Stimulated activated naive CD4-positive, alpha-beta T cell (primary cell): Measurements from ENCODE around the gene YRDC.

Experiments used
- DNase-seq, 6 experiments: peaks; one replicate each; lab custom pipeline; 2025; lab: John Stamatoyannopoulos, UW

YRDC gene

GRCh38 chr1:37807555-37808368 is at the start of gene YRDC, which contains the start of gene C1orf122:
Gene YRDC, minus strand, starts transcription at chr1:37808208. Its CDS starts 28 bp downstream, at chr1:37808180.
Gene C1orf122, plus strand, starts transcription at chr1:37807790. Its CDS starts 615 bp downstream, at chr1:37808405.
- DNase-seq: peak; percentile 74 to 87 (median 84)

- DNase-seq: no peak
Measured at GRCh38 chr1:37854406-37854805, 46.4 kb upstream of the YRDC start.

- no peak for DNase-seq
Measured at GRCh38 chr1:37853157-37853556, 45.1 kb upstream of the YRDC start.

DNA sequence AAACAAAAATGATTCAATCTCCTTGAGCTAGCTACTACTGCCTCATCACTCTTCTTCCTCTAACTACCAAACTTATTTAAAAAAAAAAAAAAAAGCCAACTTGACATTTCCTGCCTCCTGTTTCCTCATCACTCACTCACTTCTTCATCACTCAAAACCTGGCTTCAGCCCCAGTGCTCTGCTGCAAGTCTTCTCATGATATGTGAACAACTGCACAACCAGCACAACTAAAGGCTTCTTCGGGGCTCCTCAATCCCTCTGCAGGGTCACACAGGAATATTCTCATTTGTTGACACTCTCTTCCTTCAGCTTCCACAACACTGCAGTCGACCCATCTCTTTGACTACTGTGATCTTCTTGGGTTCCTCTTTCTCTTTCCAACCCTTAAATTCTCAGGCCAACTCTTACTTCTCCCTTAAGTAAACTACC is 43.8 kb upstream of the YRDC start:
- peak in 1 of 6 experiments; percentile 2 for DNase-seq

GRCh38 chr1:37851262-37851661 is 43.3 kb upstream of the YRDC start:
- no peak for DNase-seq

GRCh38 chr1:37850352-37850955 is 42.4 kb upstream of the YRDC start:
- no peak for DNase-seq

DNA sequence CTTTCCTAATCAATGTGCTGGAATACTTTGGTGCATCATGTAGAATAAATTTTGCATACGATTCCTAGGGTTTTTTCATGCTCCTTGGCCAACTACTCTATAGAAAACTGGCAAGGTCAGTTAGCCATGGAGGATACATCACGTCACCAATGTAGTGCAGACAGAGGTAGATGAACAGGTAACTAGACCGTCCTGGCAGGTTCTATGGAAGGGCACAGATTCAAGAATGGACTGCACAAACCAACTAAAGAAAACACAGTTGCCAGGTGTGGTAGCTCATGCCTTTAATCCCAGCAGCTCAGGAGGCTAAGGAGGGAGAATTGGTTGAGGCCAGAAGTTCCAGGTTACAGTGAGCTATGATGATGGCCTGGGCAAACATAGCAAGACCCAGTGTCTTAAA is 41.5 kb upstream of the YRDC start:
- DNase-seq: no peak

DNA sequence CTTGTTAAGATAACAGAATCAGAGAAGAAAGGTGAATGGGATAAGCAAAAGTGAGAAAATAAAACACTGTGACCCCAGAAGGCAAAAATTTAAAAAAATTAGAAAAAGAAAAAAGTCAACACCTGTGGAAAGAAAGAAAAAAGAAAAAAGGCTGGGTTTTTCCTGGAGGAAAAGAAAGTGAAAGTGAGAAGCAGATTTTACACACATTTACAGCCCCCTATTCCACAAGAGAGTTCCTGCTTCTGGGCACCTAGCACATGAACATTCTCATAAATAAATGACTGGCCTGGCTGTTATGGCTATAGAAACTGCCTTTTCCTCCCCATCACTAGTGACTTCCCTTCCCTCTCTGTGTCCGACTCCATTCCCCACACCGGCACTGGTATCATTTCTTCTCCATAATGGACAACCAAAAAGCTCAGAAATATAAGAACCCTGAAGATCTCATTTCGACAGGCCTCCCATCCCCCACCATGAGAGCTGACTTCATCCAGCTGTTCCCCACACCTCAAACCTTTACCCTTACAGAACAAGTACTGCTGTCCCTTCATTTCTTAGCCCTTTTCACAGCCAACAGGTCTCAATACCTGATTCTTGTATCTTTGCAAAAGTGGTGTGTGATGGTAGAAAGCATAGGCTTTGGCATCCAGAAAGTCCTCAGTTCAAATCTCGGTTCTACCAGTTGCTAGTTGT is 38.8 kb upstream of the YRDC start:
- DNase-seq: no peak

DNA sequence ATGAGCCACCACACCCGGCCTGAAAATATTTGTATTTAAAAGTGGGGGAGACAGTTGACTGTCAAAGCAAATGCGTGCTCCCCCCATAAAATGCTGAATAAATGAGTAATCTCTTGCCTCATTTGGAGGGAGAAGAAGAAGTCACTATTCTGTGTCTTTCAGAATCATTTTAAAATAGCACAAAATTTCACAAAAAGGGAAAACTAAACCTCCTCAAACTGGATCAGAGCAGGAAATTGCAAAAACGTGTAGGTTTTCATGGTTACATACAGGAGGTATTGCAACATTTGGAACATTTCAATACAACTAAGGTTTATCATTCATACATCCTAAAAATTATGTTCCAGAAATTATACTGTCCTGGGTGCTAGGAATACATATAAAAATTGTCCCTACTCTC is 37.8 kb upstream of the YRDC start:
- DNase-seq: no peak

DNA sequence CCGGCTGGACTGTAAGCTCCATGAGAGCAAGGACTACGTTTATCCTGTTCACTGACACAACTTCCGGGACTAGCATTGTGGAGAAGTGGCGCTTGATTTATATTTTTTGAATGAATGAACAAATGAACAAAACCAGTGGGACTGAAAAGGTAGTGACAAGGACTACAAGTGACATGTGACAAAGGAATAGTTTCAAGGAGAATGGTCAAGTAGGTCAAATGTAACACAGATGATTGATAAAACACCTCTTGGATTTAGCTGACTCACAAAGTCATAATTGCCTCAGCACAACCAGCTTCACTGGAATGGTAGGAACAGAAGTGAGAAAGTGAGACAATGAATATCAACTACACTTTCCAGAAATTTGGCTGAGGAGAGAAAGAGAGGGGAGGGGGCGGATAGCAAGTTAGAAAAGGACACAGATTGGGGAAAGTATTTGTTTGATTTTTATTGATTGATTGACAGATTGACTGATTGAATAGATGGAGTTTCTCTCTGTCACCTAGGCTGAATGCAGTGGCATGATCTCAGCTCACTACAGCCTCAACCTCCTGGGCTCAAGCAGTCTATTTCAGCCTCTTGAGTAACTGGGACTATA is 37.1 kb upstream of the YRDC start:
- DNase-seq: no peak

DNA sequence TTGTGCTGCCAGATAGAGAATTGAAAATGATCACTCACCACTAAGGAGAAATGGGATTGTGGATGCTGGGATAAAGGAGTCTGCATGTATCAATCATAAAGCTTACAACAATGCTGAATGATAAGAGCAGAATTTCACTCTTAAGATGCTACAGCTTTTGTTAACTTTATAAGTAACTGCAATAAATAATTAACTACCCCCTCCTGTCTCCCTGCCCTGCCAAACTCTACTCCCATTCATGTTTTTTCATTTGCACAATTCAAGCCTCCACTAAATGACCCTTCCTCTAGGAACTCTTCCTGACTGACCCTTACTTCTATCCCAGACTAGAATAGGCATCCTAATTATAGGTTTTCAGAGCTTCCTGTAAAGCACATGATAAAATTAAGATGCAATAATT is 36.5 kb upstream of the YRDC start:
- DNase-seq: no peak

GRCh38 chr1:37841652-37842051 is 33.6 kb upstream of the YRDC start:
- no peak for DNase-seq

DNA sequence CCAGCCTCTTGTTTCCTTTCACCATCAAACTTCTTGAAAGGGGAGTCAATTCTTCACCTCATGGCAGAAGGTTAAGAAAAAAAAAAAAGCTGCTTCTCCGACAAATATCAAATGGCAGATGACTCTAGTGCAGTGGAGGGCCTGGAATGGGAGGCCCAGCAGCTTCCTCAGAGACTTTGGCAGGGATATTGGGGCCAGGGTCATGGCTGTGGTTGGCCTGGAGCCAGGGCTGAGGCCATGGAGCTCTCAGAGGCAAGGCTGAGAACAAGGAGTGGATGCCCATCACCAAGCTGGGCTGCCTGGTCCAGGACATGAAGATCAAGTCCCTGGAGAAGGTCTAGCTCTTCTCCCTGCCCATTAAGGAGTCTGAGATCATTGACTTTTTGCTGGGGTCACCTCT is 32.7 kb upstream of the YRDC start:
- DNase-seq: no peak

- no peak for DNase-seq
Measured at GRCh38 chr1:37839676-37840075, 31.7 kb upstream of the YRDC start.

DNA sequence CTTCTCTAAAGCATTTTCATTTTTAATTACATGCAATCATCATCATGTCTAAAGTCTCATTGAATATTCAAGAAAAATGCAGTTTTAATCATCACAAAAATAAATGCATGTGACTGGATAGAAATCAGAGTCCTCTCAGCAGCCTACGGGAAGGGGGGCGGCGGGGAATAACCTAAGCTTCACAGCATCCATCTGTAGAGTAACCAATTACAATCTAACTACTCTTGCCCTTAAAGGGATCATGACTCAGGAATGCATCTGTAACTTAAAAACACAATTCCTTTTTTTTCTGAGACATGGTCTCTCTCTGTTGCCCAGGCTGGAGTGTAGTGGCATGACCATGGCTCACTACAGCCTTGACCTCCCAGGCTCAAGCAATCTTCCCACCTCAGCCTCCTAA is 28.8 kb upstream of the YRDC start:
- DNase-seq: no peak

DNA sequence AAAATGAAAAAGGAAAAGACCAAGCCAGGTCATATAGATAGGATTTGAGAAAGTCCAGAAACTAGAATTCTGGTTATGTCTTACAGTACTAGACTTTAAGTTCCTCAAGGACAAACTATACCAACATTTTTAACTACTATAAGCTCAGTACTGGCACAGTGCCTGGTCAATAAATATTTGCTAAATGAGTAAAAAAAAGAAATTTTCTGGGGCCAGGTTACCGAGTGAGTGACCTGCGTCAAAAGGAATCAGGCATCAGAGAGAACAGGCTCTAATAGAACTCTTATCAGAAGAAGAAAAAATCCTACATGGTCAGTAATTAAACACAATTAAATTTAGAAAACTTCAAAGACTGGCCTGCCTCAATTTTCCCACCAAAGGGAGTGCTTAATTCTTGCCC is 23.8 kb upstream of the YRDC start:
- DNase-seq: no peak

- no peak for DNase-seq
Measured at GRCh38 chr1:37831109-37831508, 23.1 kb upstream of the YRDC start.

GRCh38 chr1:37828410-37829074 is 20.5 kb upstream of the YRDC start:
- DNase-seq: no peak

GRCh38 chr1:37825506-37825905 is 17.5 kb upstream of the YRDC start:
- no peak for DNase-seq

GRCh38 chr1:37824001-37824400 is 16.0 kb upstream of the YRDC start:
- no peak for DNase-seq

- no peak for DNase-seq
Measured at GRCh38 chr1:37822906-37823815, 15.2 kb upstream of the YRDC start.
